ENCODE measurements around the gene MAEA.

MAEA gene

DNA sequence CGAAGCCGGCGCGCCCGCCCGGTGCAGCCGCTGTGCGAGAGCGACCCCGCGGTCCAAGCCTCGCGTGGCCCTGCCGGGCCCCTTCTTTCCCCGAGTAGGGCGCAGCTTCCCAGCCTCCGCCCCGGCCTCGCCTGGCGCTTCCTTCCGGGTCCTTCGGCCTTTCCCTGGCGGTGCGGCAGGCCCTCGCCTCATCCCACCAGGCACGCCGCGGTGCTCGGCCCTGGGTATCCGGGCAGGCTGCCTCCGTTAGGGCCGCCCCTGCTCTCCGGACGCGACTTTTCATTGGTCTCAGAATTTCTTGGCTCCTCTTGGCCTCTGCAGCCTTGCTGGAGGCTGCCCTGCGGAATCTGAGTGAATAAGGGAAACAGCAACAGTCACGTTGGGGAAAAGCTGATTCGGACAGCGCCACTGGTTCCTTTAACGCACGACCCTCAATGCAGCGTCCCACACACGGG is 57.7 kb downstream of the MAEA start:
- Histone ChIP-seq H3K27ac (ENCODE audit: low read depth, low read length, poor library complexity, severe bottlenecking) (peak overlapping the region; percentile 16), H3F3A (ENCODE audit: insufficient read depth, low read length) (no peaks in the 10 kb centered on the region), H3K4me3 (ENCODE audit: low read depth, low read length, poor library complexity, severe bottlenecking) (peak overlapping the region; percentile 85), H3K9me2 (ENCODE audit: low read depth, low read length) (no peaks in the 10 kb centered on the region), H3K36me3 (ENCODE audit: insufficient read depth, low read length) (0 out of 2 replicates have a peak, but pooled peaks cover 2% of the 10 kb centered on the region), H3K9me3 (ENCODE audit: low read length) (no peaks in the 10 kb centered on the region), H2AFZ (ENCODE audit: low read length) (no peak overlapping the region), H4K20me1 (ENCODE audit: insufficient read depth, low read length) (no peaks in the 10 kb centered on the region), H3K4me2 (ENCODE audit: low read length) (peak overlapping the region; percentile 92), H3K27me3 (ENCODE audit: insufficient read depth, low read length) (no peaks in the 10 kb centered on the region), H3K4me1 (ENCODE audit: insufficient read depth, low read length, severe bottlenecking) (peaks cover 23% of the 10 kb centered on the region), H3K9ac (ENCODE audit: low read length) (peak overlapping the region; percentile 90), H3K79me2 (ENCODE audit: insufficient read depth, low read length) (no peaks in the 10 kb centered on the region)
- TF ChIP-seq EZH2 (IDR thresholded peaks at IDR 0.05; ENCODE audit: borderline replicate concordance, low read length) = no peak
- TF ChIP-seq, protein P1, sequence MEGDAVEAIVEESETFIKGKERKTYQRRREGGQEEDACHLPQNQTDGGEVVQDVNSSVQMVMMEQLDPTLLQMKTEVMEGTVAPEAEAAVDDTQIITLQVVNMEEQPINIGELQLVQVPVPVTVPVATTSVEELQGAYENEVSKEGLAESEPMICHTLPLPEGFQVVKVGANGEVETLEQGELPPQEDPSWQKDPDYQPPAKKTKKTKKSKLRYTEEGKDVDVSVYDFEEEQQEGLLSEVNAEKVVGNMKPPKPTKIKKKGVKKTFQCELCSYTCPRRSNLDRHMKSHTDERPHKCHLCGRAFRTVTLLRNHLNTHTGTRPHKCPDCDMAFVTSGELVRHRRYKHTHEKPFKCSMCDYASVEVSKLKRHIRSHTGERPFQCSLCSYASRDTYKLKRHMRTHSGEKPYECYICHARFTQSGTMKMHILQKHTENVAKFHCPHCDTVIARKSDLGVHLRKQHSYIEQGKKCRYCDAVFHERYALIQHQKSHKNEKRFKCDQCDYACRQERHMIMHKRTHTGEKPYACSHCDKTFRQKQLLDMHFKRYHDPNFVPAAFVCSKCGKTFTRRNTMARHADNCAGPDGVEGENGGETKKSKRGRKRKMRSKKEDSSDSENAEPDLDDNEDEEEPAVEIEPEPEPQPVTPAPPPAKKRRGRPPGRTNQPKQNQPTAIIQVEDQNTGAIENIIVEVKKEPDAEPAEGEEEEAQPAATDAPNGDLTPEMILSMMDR (IDR thresholded peaks at IDR 0.05; ENCODE audit: low read length) = no peak

DNA sequence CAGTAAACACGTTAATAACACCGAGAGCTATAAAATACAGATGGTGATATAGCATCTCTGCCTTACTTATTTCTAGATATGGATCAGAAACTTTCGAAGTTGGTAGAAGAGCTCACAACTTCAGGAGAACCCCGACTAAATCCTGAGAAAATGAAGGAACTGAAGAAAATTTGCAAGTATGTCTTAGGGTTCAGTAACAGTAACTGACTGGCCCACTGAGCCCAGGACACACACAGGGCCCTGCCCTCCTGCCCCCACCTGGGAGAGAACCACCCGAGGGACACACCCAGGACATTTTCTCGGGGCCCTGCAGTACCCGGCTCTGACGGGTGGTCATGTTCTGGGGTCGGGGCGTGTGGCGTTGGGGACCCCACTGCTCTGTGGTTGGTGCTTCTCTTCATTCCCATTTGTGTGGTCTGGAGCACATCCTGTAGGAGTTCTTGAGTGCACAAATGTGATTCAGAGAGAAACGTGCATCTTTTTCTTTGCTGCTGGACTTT is 58.4 kb downstream of the MAEA start:
- no peaks in the 10 kb centered on the region for H3K27me3 ChIP-seq (ENCODE audit: insufficient read depth, low read length)
- peak overlapping the region; percentile 16 for H3K27ac ChIP-seq (ENCODE audit: low read depth, low read length, poor library complexity, severe bottlenecking)
- no peaks in the 10 kb centered on the region for H3F3A ChIP-seq (ENCODE audit: insufficient read depth, low read length)
- H3K4me2 ChIP-seq (ENCODE audit: low read length) = peak overlapping the region; percentile 92
- no peaks in the 10 kb centered on the region for H4K20me1 ChIP-seq (ENCODE audit: insufficient read depth, low read length)
- no peaks in the 10 kb centered on the region for H3K9me2 ChIP-seq (ENCODE audit: low read depth, low read length)
- H3K36me3 ChIP-seq (ENCODE audit: insufficient read depth, low read length) = 0 out of 2 replicates have a peak, but pooled peaks cover 4% of the 10 kb centered on the region
- peak overlapping the region; percentile 85 for H3K4me3 ChIP-seq (ENCODE audit: low read depth, low read length, poor library complexity, severe bottlenecking)
- H3K9ac ChIP-seq (ENCODE audit: low read length) = peak overlapping the region; percentile 90
- peaks cover 23% of the 10 kb centered on the region for H3K4me1 ChIP-seq (ENCODE audit: insufficient read depth, low read length, severe bottlenecking)
- H3K9me3 ChIP-seq (ENCODE audit: low read length) = no peaks in the 10 kb centered on the region
- H3K79me2 ChIP-seq (ENCODE audit: insufficient read depth, low read length) = no peaks in the 10 kb centered on the region
- no peak for TF ChIP-seq EZH2 (IDR thresholded peaks at IDR 0.05; ENCODE audit: borderline replicate concordance, low read length)
- TF ChIP-seq, protein P1 (IDR thresholded peaks at IDR 0.05; ENCODE audit: low read length) = no peak
- H2AFZ ChIP-seq (ENCODE audit: low read length) = no peak overlapping the region

DNA sequence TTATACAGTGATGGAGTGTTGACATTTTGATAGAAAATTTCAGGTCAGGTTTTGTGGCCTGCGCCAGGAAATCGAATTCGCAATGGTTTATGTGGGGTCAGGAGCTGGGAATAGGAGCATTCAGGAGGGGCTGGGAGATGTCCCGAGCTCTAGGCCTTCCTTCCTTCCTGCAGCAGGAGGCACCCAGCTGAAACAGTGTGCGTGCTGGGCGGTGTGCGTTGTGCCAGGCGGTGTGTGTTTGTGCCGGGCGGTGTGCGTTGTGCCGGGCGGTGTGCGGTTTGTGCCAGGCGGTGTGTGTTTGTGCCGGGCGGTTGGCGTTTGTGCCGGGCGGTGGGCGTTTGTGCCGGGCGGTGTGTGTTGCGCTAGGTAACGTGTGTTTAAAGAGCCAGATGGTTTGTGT is 59.1 kb downstream of the MAEA start:
- 0 out of 2 replicates have a peak, but pooled peaks cover 4% of the 10 kb centered on the region for H3K36me3 ChIP-seq (ENCODE audit: insufficient read depth, low read length)
- H3K9me3 ChIP-seq (ENCODE audit: low read length) = no peaks in the 10 kb centered on the region
- no peaks in the 10 kb centered on the region for H3F3A ChIP-seq (ENCODE audit: insufficient read depth, low read length)
- peaks cover 23% of the 10 kb centered on the region for H3K4me1 ChIP-seq (ENCODE audit: insufficient read depth, low read length, severe bottlenecking)
- no peak overlapping the region for H3K4me3 ChIP-seq (ENCODE audit: low read depth, low read length, poor library complexity, severe bottlenecking)
- H3K9me2 ChIP-seq (ENCODE audit: low read depth, low read length) = no peaks in the 10 kb centered on the region
- no peak overlapping the region for H3K27ac ChIP-seq (ENCODE audit: low read depth, low read length, poor library complexity, severe bottlenecking)
- no peak for TF ChIP-seq EZH2 (IDR thresholded peaks at IDR 0.05; ENCODE audit: borderline replicate concordance, low read length)
- no peak overlapping the region for H2AFZ ChIP-seq (ENCODE audit: low read length)
- H4K20me1 ChIP-seq (ENCODE audit: insufficient read depth, low read length) = no peaks in the 10 kb centered on the region
- no peaks in the 10 kb centered on the region for H3K79me2 ChIP-seq (ENCODE audit: insufficient read depth, low read length)
- no peaks in the 10 kb centered on the region for H3K27me3 ChIP-seq (ENCODE audit: insufficient read depth, low read length)
- H3K4me2 ChIP-seq (ENCODE audit: low read length) = peak overlapping the region; percentile 92; the same call in 1 of the 2 replicates
- no peak overlapping the region for H3K9ac ChIP-seq (ENCODE audit: low read length)

All from OCI-LY1 (cell line).